ENCODE data around the gene MAP2K7.
"Not testable (repeated sequence)": the region's sequence is repeated elsewhere in the genome, so short reads cannot be mapped to it uniquely, and the experiment has no call there.

The MAP2K7 gene

GRCh38 chr19:7893362-7894101 lies 10.1 kb upstream of the MAP2K7 start:
- not testable (repeated sequence) for H3K9ac ChIP-seq (ENCODE audit: low read length); H3K4me3 ChIP-seq (ENCODE audit: low read depth, low read length); H3K9me3 ChIP-seq (ENCODE audit: control insufficient read depth, insufficient read depth, low read depth, low read length); H3K4me1 ChIP-seq (ENCODE audit: control insufficient read depth, insufficient read depth, low read length); H3K27me3 ChIP-seq (ENCODE audit: control insufficient read depth, insufficient read depth, low read length); H3K27ac ChIP-seq (ENCODE audit: low read depth, low read length); H3K36me3 ChIP-seq (ENCODE audit: control insufficient read depth, insufficient read depth, low read length)

GRCh38 chr19:7894612-7895309 lies 8.9 kb upstream of the MAP2K7 start:
- no peak overlapping the region for H3K9ac ChIP-seq (ENCODE audit: low read length)
- H3K9me3 ChIP-seq (ENCODE audit: control insufficient read depth, insufficient read depth, low read depth, low read length): no peaks in the 10 kb centered on the region
- H3K4me1 ChIP-seq (ENCODE audit: control insufficient read depth, insufficient read depth, low read length): no peaks in the 10 kb centered on the region
- no peak overlapping the region for H3K4me3 ChIP-seq (ENCODE audit: low read depth, low read length)
- H3K27me3 ChIP-seq (ENCODE audit: control insufficient read depth, insufficient read depth, low read length): no peaks in the 10 kb centered on the region
- peaks cover 8% of the 10 kb centered on the region for H3K36me3 ChIP-seq (ENCODE audit: control insufficient read depth, insufficient read depth, low read length)
- no peak overlapping the region for H3K27ac ChIP-seq (ENCODE audit: low read depth, low read length)

- Histone ChIP-seq H3K4me3 (ENCODE audit: low read depth, low read length) (no peak overlapping the region), H3K27ac (ENCODE audit: low read depth, low read length) (no peak overlapping the region), H3K27me3 (ENCODE audit: control insufficient read depth, insufficient read depth, low read length) (no peaks in the 10 kb centered on the region), H3K4me1 (ENCODE audit: control insufficient read depth, insufficient read depth, low read length) (no peaks in the 10 kb centered on the region), H3K36me3 (ENCODE audit: control insufficient read depth, insufficient read depth, low read length) (peaks cover 13% of the 10 kb centered on the region), H3K9me3 (ENCODE audit: control insufficient read depth, insufficient read depth, low read depth, low read length) (no peaks in the 10 kb centered on the region), H3K9ac (ENCODE audit: low read length) (no peak overlapping the region)
Observed at GRCh38 chr19:7895565-7895964, 8.1 kb upstream of the MAP2K7 start.

GRCh38 chr19:7897292-7897691 lies 6.4 kb upstream of the MAP2K7 start:
- Histone ChIP-seq H3K27ac (ENCODE audit: low read depth, low read length) (no peak overlapping the region), H3K4me1 (ENCODE audit: control insufficient read depth, insufficient read depth, low read length) (no peaks in the 10 kb centered on the region), H3K9ac (ENCODE audit: low read length) (no peak overlapping the region)

GRCh38 chr19:7898967-7899366 lies 4.7 kb upstream of the MAP2K7 start:
- Histone ChIP-seq H3K27ac (ENCODE audit: low read depth, low read length) (no peak overlapping the region), H3K4me1 (ENCODE audit: control insufficient read depth, insufficient read depth, low read length) (peaks cover 7% of the 10 kb centered on the region), H3K27me3 (ENCODE audit: control insufficient read depth, insufficient read depth, low read length) (no peaks in the 10 kb centered on the region)

More at GRCh38 chr19:7897292-7897691, 6.4 kb upstream of the MAP2K7 start:
- Histone ChIP-seq H3K27me3 (ENCODE audit: control insufficient read depth, insufficient read depth, low read length) (no peaks in the 10 kb centered on the region), H3K9me3 (ENCODE audit: control insufficient read depth, insufficient read depth, low read depth, low read length) (no peaks in the 10 kb centered on the region), H3K36me3 (ENCODE audit: control insufficient read depth, insufficient read depth, low read length) (peaks cover 13% of the 10 kb centered on the region), H3K4me3 (ENCODE audit: low read depth, low read length) (no peak overlapping the region)

GRCh38 chr19:7899751-7900378 lies 3.8 kb upstream of the MAP2K7 start:
- Histone ChIP-seq H3K36me3 (ENCODE audit: control insufficient read depth, insufficient read depth, low read length) (peaks cover 13% of the 10 kb centered on the region), H3K4me3 (ENCODE audit: low read depth, low read length) (no peak overlapping the region), H3K27ac (ENCODE audit: low read depth, low read length) (no peak overlapping the region), H3K9me3 (ENCODE audit: control insufficient read depth, insufficient read depth, low read depth, low read length) (no peaks in the 10 kb centered on the region), H3K4me1 (ENCODE audit: control insufficient read depth, insufficient read depth, low read length) (peaks cover 12% of the 10 kb centered on the region), H3K9ac (ENCODE audit: low read length) (no peak overlapping the region), H3K27me3 (ENCODE audit: control insufficient read depth, insufficient read depth, low read length) (no peaks in the 10 kb centered on the region)

More at GRCh38 chr19:7898967-7899366, 4.7 kb upstream of the MAP2K7 start:
- peaks cover 13% of the 10 kb centered on the region for H3K36me3 ChIP-seq (ENCODE audit: control insufficient read depth, insufficient read depth, low read length)
- no peak overlapping the region for H3K4me3 ChIP-seq (ENCODE audit: low read depth, low read length)
- no peaks in the 10 kb centered on the region for H3K9me3 ChIP-seq (ENCODE audit: control insufficient read depth, insufficient read depth, low read depth, low read length)
- no peak overlapping the region for H3K9ac ChIP-seq (ENCODE audit: low read length)

GRCh38 chr19:7900401-7900870 lies 3.2 kb upstream of the MAP2K7 start:
- Histone ChIP-seq H3K27ac (ENCODE audit: low read depth, low read length) (no peak overlapping the region), H3K4me1 (ENCODE audit: control insufficient read depth, insufficient read depth, low read length) (peaks cover 16% of the 10 kb centered on the region), H3K27me3 (ENCODE audit: control insufficient read depth, insufficient read depth, low read length) (no peaks in the 10 kb centered on the region), H3K9me3 (ENCODE audit: control insufficient read depth, insufficient read depth, low read depth, low read length) (no peaks in the 10 kb centered on the region), H3K9ac (ENCODE audit: low read length) (no peak overlapping the region), H3K4me3 (ENCODE audit: low read depth, low read length) (no peak overlapping the region), H3K36me3 (ENCODE audit: control insufficient read depth, insufficient read depth, low read length) (peaks cover 13% of the 10 kb centered on the region)

GRCh38 chr19:7900931-7901330 lies 2.7 kb upstream of the MAP2K7 start:
- Histone ChIP-seq H3K36me3 (ENCODE audit: control insufficient read depth, insufficient read depth, low read length) (peaks cover 13% of the 10 kb centered on the region), H3K27me3 (ENCODE audit: control insufficient read depth, insufficient read depth, low read length) (no peaks in the 10 kb centered on the region), H3K4me3 (ENCODE audit: low read depth, low read length) (no peak overlapping the region), H3K9ac (ENCODE audit: low read length) (no peak overlapping the region), H3K9me3 (ENCODE audit: control insufficient read depth, insufficient read depth, low read depth, low read length) (no peaks in the 10 kb centered on the region), H3K4me1 (ENCODE audit: control insufficient read depth, insufficient read depth, low read length) (peaks cover 16% of the 10 kb centered on the region), H3K27ac (ENCODE audit: low read depth, low read length) (no peak overlapping the region)

- Histone ChIP-seq H3K9ac (ENCODE audit: low read length) (no peak overlapping the region), H3K4me1 (ENCODE audit: control insufficient read depth, insufficient read depth, low read length) (peaks cover 16% of the 10 kb centered on the region), H3K9me3 (ENCODE audit: control insufficient read depth, insufficient read depth, low read depth, low read length) (no peaks in the 10 kb centered on the region), H3K36me3 (ENCODE audit: control insufficient read depth, insufficient read depth, low read length) (peaks cover 13% of the 10 kb centered on the region), H3K4me3 (ENCODE audit: low read depth, low read length) (no peak overlapping the region), H3K27ac (ENCODE audit: low read depth, low read length) (no peak overlapping the region), H3K27me3 (ENCODE audit: control insufficient read depth, insufficient read depth, low read length) (no peaks in the 10 kb centered on the region)
Observed at GRCh38 chr19:7901337-7901736, 2.3 kb upstream of the MAP2K7 start.

- no peaks in the 10 kb centered on the region for H3K27me3 ChIP-seq (ENCODE audit: control insufficient read depth, insufficient read depth, low read length)
- no peaks in the 10 kb centered on the region for H3K9me3 ChIP-seq (ENCODE audit: control insufficient read depth, insufficient read depth, low read depth, low read length)
- peaks cover 16% of the 10 kb centered on the region for H3K4me1 ChIP-seq (ENCODE audit: control insufficient read depth, insufficient read depth, low read length)
- H3K27ac ChIP-seq (ENCODE audit: low read depth, low read length): peak overlapping the region; percentile 23; the same call in 1 of the 2 replicates
- peak overlapping the region; percentile 83 for H3K9ac ChIP-seq (ENCODE audit: low read length)
- H3K4me3 ChIP-seq (ENCODE audit: low read depth, low read length): peak overlapping the region; percentile 61
- peaks cover 13% of the 10 kb centered on the region for H3K36me3 ChIP-seq (ENCODE audit: control insufficient read depth, insufficient read depth, low read length)
Observed at GRCh38 chr19:7902796-7903243, 857 bp upstream of the MAP2K7 start.
